Astrocyte (in vitro differentiated cells and primary cell): Measurements from ENCODE around the gene IQCK. TPM values are rescaled to one million over a fixed set of nuclear protein-coding genes. Genes with fewer than 3 reads are reported as not detected.

Experiments
- DNase-seq: peaks from one replicate; pipeline ENCODE4 v3.0.0-alpha.2; 2010; ENCODE audit warnings: low read depth
- FAIRE-seq: peaks from 2 replicates; lab custom pipeline; 2011; peaks lifted over from hg19 to GRCh38; lab: Jason Lieb, UNC
- H2AFZ ChIP-seq: 2 replicates; pipeline ENCODE4 v1.6.0; 2012; ENCODE audit warnings: low read depth, low read length, inconsistent platforms
- H3K27ac ChIP-seq: 2 replicates; pipeline ENCODE4 v1.5.1; 2011; ENCODE audit warnings: low read depth, low read length, inconsistent platforms
- H3K27me3 ChIP-seq: 2 replicates; pipeline ENCODE4 v1.6.0; 2011; ENCODE audit warnings: low read length, inconsistent platforms; ENCODE audit not compliant: insufficient read depth
- H3K36me3 ChIP-seq: 2 replicates; pipeline ENCODE4 v1.5.1; 2011; ENCODE audit warnings: low read length, inconsistent platforms; ENCODE audit not compliant: insufficient read depth
- H3K4me1 ChIP-seq: 2 replicates; pipeline ENCODE4 v1.5.1; 2011; ENCODE audit warnings: low read length, inconsistent platforms; ENCODE audit not compliant: insufficient read depth
- H3K4me2 ChIP-seq: 2 replicates; pipeline ENCODE4 v1.6.0; 2012; ENCODE audit warnings: low read length, inconsistent platforms
- H3K4me3 ChIP-seq: 2 replicates; pipeline ENCODE4 v1.5.1; 2011; ENCODE audit warnings: low read depth, mild to moderate bottlenecking, low read length, inconsistent platforms; ENCODE audit not compliant: insufficient read depth
- H3K79me2 ChIP-seq: 2 replicates; pipeline ENCODE4 v1.6.0; 2012; ENCODE audit warnings: mild to moderate bottlenecking, low read length, inconsistent platforms; ENCODE audit not compliant: insufficient read depth
- H3K9ac ChIP-seq: 2 replicates; pipeline ENCODE4 v1.6.0; 2012; ENCODE audit warnings: mild to moderate bottlenecking, low read length, inconsistent platforms
- H3K9me3 ChIP-seq: 2 replicates; pipeline ENCODE4 v1.5.1; 2012; ENCODE audit warnings: low read depth, mild to moderate bottlenecking, low read length, inconsistent platforms; ENCODE audit not compliant: insufficient read depth
- H4K20me1 ChIP-seq: 2 replicates; pipeline ENCODE4 v1.6.0; 2012; ENCODE audit warnings: low read length, inconsistent platforms; ENCODE audit not compliant: insufficient read depth
- H3K27ac Mint-ChIP-seq: one replicate; pipeline ENCODE4 v1.8.0; 2021; ENCODE audit warnings: mild to moderate bottlenecking, mixed read lengths; ENCODE audit not compliant: unreplicated experiment
- H3K27me3 Mint-ChIP-seq: one replicate; pipeline ENCODE4 v1.8.0; 2021; ENCODE audit warnings: low read depth, mixed read lengths; ENCODE audit not compliant: unreplicated experiment
- H3K36me3 Mint-ChIP-seq: one replicate; pipeline ENCODE4 v1.8.0; 2021; ENCODE audit warnings: low read depth, mixed read lengths; ENCODE audit not compliant: unreplicated experiment
- H3K4me1 Mint-ChIP-seq: one replicate; pipeline ENCODE4 v1.8.0; 2021; ENCODE audit warnings: low read depth, mixed read lengths; ENCODE audit not compliant: unreplicated experiment
- H3K4me3 Mint-ChIP-seq: one replicate; pipeline ENCODE4 v1.8.0; 2021; ENCODE audit warnings: mild to moderate bottlenecking, moderate library complexity, mixed read lengths; ENCODE audit not compliant: unreplicated experiment
- H3K9me3 Mint-ChIP-seq: one replicate; pipeline ENCODE4 v1.8.0; 2021; ENCODE audit warnings: mild to moderate bottlenecking, mixed read lengths; ENCODE audit not compliant: unreplicated experiment
- CTCF ChIP-seq: IDR thresholded peaks from 2 replicates; pipeline ENCODE4 v1.5.1; 2011; ENCODE audit warnings: low read depth, mild to moderate bottlenecking, inconsistent platforms, low read length, moderate library complexity; ENCODE audit not compliant: insufficient read depth
- EZH2 ChIP-seq: IDR thresholded peaks from 2 replicates; pipeline ENCODE4 v1.6.1; 2012; ENCODE audit warnings: mild to moderate bottlenecking, low read length, inconsistent platforms; ENCODE audit not compliant: insufficient read depth
- total RNA-seq: library from RNA; stranded (reverse); gene quantifications from 2 replicates; pipeline ENCODE4 v1.2.1, GENCODE V29; 2021

IQCK gene
- total RNA-seq, 1 donor from 2014 or later, result 5.9 TPM

GRCh38 chr16:19808061-19808641 lies 90.1 kb downstream of the IQCK start:
- peaks cover 14% of the 10 kb centered on the region for H3K4me1 Mint-ChIP-seq
- no peaks in the 10 kb centered on the region for H3K27me3 Mint-ChIP-seq
- FAIRE-seq (no peak), DNase-seq (no peak)
- no peak overlapping the region for H3K4me3 Mint-ChIP-seq
- H3K36me3 Mint-ChIP-seq, result peaks cover 6% of the 10 kb centered on the region
- H3K4me1 ChIP-seq, result peaks cover 14% of the 10 kb centered on the region
- no peak overlapping the region for H3K27ac ChIP-seq
- no peak overlapping the region for H3K9ac ChIP-seq
- no peaks in the 10 kb centered on the region for H3K36me3 ChIP-seq
- H3K4me2 ChIP-seq, result no peak overlapping the region
- H3K27ac Mint-ChIP-seq, result no peak overlapping the region
- H2AFZ ChIP-seq, result no peak overlapping the region
- no peaks in the 10 kb centered on the region for H3K27me3 ChIP-seq
- H3K79me2 ChIP-seq, result no peaks in the 10 kb centered on the region
- H3K9me3 ChIP-seq, result peaks cover 7% of the 10 kb centered on the region
- no peak overlapping the region for H3K4me3 ChIP-seq
- TF ChIP-seq CTCF, result no peak
- TF ChIP-seq EZH2, result no peak
- no peaks in the 10 kb centered on the region for H4K20me1 ChIP-seq
- H3K9me3 Mint-ChIP-seq, result peaks cover 17% of the 10 kb centered on the region

- peaks cover 7% of the 10 kb centered on the region for H3K9me3 ChIP-seq
- Mint-ChIP-seq H3K9me3 (peaks cover 19% of the 10 kb centered on the region), H3K27me3 (no peaks in the 10 kb centered on the region), H3K36me3 (peaks cover 6% of the 10 kb centered on the region), H3K27ac (no peak overlapping the region), H3K4me1 (peaks cover 14% of the 10 kb centered on the region), H3K4me3 (no peak overlapping the region)
- H3K27me3 ChIP-seq, result no peaks in the 10 kb centered on the region
- no peak for TF ChIP-seq CTCF
- TF ChIP-seq EZH2, result no peak
- no peaks in the 10 kb centered on the region for H4K20me1 ChIP-seq
- no peaks in the 10 kb centered on the region for H3K79me2 ChIP-seq
- H3K9ac ChIP-seq, result no peak overlapping the region
- no peaks in the 10 kb centered on the region for H3K36me3 ChIP-seq
- no peak overlapping the region for H3K27ac ChIP-seq
- no peak overlapping the region for H3K4me2 ChIP-seq
- peak; percentile 56 for DNase-seq
- H2AFZ ChIP-seq, result no peak overlapping the region
- FAIRE-seq, result no peak
- no peak overlapping the region for H3K4me3 ChIP-seq
- peaks cover 14% of the 10 kb centered on the region for H3K4me1 ChIP-seq
Observed at GRCh38 chr16:19809121-19809635, 91.1 kb downstream of the IQCK start.

- no peak overlapping the region for H3K27ac Mint-ChIP-seq
Observed at GRCh38 chr16:19809693-19810092, 91.6 kb downstream of the IQCK start.

More at GRCh38 chr16:19809693-19810092, 91.6 kb downstream of the IQCK start:
- no peak overlapping the region for H3K4me2 ChIP-seq
- H3K4me3 ChIP-seq, result no peak overlapping the region
- H3K4me1 ChIP-seq, result peaks cover 14% of the 10 kb centered on the region
- H3K36me3 ChIP-seq, result no peaks in the 10 kb centered on the region
- H3K9ac ChIP-seq, result no peak overlapping the region
- peaks cover 19% of the 10 kb centered on the region for H3K9me3 Mint-ChIP-seq
- no peaks in the 10 kb centered on the region for H4K20me1 ChIP-seq
- H3K9me3 ChIP-seq, result peaks cover 7% of the 10 kb centered on the region
- no peak overlapping the region for H2AFZ ChIP-seq
- H3K4me3 Mint-ChIP-seq, result no peak overlapping the region
- H3K27me3 ChIP-seq, result no peaks in the 10 kb centered on the region
- H3K27me3 Mint-ChIP-seq, result no peaks in the 10 kb centered on the region
- H3K36me3 Mint-ChIP-seq, result peaks cover 6% of the 10 kb centered on the region
- H3K79me2 ChIP-seq, result no peaks in the 10 kb centered on the region
- TF ChIP-seq EZH2 (no peak), CTCF (no peak)
- DNase-seq (no peak), FAIRE-seq (no peak)
- peaks cover 14% of the 10 kb centered on the region for H3K4me1 Mint-ChIP-seq
- no peak overlapping the region for H3K27ac ChIP-seq
